ENCODE measurements around the gene DDX11.
"Not testable (repeated sequence)": the region's sequence is repeated elsewhere in the genome, so short reads cannot be mapped to it uniquely, and the experiment has no call there.

DDX11 gene

DNA sequence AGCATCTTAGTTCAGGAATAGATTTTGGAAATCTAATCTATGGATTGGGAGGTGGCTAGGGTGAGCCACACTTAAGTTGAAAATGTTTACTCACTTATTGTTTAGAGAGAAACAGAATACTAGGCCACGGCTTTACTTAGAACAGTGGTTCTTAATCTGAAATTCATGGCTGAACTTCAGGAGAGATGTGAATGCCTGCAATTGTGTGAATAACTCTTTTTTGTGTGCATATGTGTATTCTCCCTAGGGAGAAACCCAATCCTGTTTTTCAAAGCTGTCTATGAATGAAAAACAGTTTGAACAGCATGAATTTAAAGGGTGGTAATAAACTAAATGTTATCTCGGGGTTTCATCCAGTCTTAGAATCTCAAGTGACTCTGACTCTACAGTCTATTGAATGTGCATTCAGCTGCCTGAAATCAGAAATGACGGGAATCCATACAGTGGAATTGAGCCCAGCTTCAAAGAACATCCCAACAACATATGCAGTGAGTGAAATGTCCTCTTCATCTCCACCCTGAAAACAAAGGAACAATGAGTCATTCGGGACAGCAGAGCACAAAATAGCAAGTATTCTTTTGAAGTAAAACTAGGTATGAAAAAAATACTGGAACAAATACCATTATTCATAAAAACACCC is 53.7 kb downstream of the DDX11 start:
- DNase-seq, result not testable (repeated sequence)

GRCh38 chr12:31136581-31136980 is 62.9 kb downstream of the DDX11 start:
- DNase-seq, result not testable (repeated sequence)

DNA sequence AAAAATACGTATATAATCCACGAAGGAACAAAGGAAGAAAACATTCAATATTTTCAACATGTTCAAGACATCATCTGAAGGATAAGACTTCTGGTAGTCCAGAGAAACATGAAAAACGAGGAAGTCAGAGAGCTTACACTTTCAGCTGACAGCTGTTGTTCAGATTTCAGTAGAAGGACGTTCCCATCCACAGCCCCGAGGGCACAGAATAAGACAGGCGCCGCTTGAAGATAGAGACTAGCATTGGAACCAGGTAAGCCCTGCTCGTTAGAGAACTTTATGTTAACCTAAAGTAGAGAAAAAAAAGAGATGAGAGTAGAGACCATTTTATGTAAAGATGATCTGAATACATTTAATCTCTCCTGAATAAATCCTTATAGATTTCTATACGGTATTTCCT is 71.1 kb downstream of the DDX11 start:
- DNase-seq, result not testable (repeated sequence)

DNA sequence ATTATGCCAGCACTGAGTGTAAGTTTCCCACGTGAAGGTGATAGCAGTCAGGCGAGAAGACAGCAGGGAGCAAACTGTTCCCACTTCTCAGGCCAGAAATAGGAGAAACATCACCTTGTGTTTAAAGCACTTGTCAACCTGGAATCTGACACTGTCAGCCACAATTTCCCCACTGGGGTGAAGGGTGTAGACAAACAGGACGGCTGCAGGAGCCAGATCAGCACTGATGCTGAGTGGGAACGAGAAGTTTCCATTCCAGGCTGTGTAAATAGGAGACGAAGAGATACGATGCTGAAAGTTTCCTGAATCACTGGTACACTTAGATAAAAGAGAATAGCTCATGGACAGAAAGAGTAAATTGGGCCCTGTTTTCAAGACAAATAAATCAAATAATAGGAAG is 71.6 kb downstream of the DDX11 start:
- DNase-seq, result not testable (repeated sequence)

DNA sequence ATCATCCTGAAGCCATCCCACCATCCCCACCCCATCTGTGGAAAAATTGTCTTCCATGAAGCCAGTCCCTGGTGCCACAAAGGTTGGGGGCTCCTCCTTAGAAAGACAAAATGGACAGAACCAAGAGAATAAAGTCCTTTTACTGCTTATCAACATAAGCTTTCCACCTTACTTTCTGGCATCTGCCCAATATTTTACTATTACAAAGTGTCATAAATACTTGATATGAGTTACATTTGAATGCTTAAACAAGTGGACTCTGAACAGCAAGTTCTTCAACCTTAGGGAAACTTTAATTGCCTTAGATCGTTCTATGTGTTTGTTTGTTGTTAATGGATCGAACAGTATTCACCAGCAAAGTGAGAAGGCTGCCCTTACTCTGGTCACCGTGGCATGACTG is 73.8 kb downstream of the DDX11 start:
- not testable (repeated sequence) for DNase-seq

- not testable (repeated sequence) for DNase-seq
Observed at GRCh38 chr12:31150766-31151165, 77.1 kb downstream of the DDX11 start.
